Measurements from ENCODE around the gene CINP. TPM values are rescaled to one million over a fixed set of nuclear protein-coding genes. Genes with fewer than 3 reads are reported as not detected.

Gene CINP
- total and polyA plus RNA-seq, 2 of the 13 experiments (the other 11 are each of a cell fraction or from before 2014, with no cell fraction given) = 32.8 to 42.8 TPM

GRCh38 chr14:102314242-102315011, 48.3 kb downstream of the CINP start (continued):
- TF ChIP-seq ZNF687 (CRISPR knock-in tag; IDR thresholded peaks at IDR 0.05) = peak; percentile 97
- TF ChIP-seq FOXO1 (CRISPR knock-in tag; IDR thresholded peaks at IDR 0.05) = peak; percentile 64
- no peak for TF ChIP-seq CEBPG (CRISPR knock-in tag; IDR thresholded peaks at IDR 0.05)
- TF ChIP-seq SALL2 (CRISPR knock-in tag; IDR thresholded peaks at IDR 0.05) = peak; percentile 70; the same call in 1 of the 2 replicates
- peak; percentile 69; the same call in 1 of the 2 replicates for TF ChIP-seq ZNF670 (CRISPR knock-in tag; IDR thresholded peaks at IDR 0.05; ENCODE audit: borderline replicate concordance)
- TF ChIP-seq ZBTB2 (CRISPR knock-in tag; IDR thresholded peaks at IDR 0.05; ENCODE audit: low read depth) = no peak
- TF ChIP-seq EZH2 (conservative IDR thresholded peaks at IDR 0.05; ENCODE audit: low read depth, low read length) = no peak
- no peak for TF ChIP-seq ZHX2 (IDR thresholded peaks at IDR 0.05; ENCODE audit: low read depth)
- TF ChIP-seq ZHX2 (CRISPR knock-in tag; IDR thresholded peaks at IDR 0.05; ENCODE audit: borderline replicate concordance) = no peak
- peak; percentile 57 for TF ChIP-seq FOXP4 (CRISPR knock-in tag; IDR thresholded peaks at IDR 0.05)
- no peak for TF ChIP-seq ZBTB3 (CRISPR knock-in tag; IDR thresholded peaks at IDR 0.05; ENCODE audit: borderline replicate concordance, low read depth)
- TF ChIP-seq ATAD3A (CRISPR knock-in tag; IDR thresholded peaks at IDR 0.05) = no peak
- TF ChIP-seq SNRNP70 (IDR thresholded peaks at IDR 0.05; ENCODE audit: low read depth, low read length) = no peak
- no peak for TF ChIP-seq ZNF143 (CRISPR knock-in tag; IDR thresholded peaks at IDR 0.05)
- no peak for TF ChIP-seq JUNB (CRISPR knock-in tag; IDR thresholded peaks at IDR 0.05; ENCODE audit: borderline replicate concordance)
- TF ChIP-seq GATAD2A (CRISPR knock-in tag; IDR thresholded peaks at IDR 0.05) = peak; percentile 88
